K562 (cell line): ENCODE data around the gene TSGA10IP.

Experiments used
- KAT2B ChIP-seq: IDR thresholded peaks from one replicate; pipeline ENCODE4 v1.6.1; 2012; ENCODE audit warnings: low read depth, mild to moderate bottlenecking, control low read depth, inconsistent platforms, low read length, moderate library complexity
- NCOA2 ChIP-seq, 2 experiments: fragments of 450-650 bp; IDR thresholded peaks; 2 replicates each; pipeline ENCODE4 v1.6.1; 2018; ENCODE audit warnings: mild to moderate bottlenecking in 2 of 2, moderate library complexity in 1 of 2; ENCODE audit not compliant: partially characterized antibody in 2 of 2
- SIN3A ChIP-seq, 2 experiments: fragments of 150-350 bp in 1 of 2; IDR thresholded peaks; 2 replicates each; pipeline ENCODE4 v1.6.1; 2011 to 2016; ENCODE audit warnings: borderline replicate concordance in 2 of 2, low read depth in 2 of 2, low read length in 2 of 2, mild to moderate bottlenecking in 2 of 2, moderate library complexity in 2 of 2; ENCODE audit not compliant: control insufficient read depth in 1 of 2
- ZNF444 ChIP-seq: fragments of 250-450 bp; sonication (Bioruptor Pico); IDR thresholded peaks from 2 replicates; pipeline ENCODE4 v1.4.0; 2020; ENCODE audit warnings: mild to moderate bottlenecking, moderate library complexity
- ZNF740 ChIP-seq, 3 experiments: fragments of 200-800 bp in 1 of 3; sonication (Bioruptor generic) in 1 of 3; sonication (generic) in 1 of 3; formaldehyde crosslinking in 1 of 3; IDR thresholded peaks; 2 replicates each; pipeline versions ENCODE4 v1.6.1 to v1.8.0; 2016 to 2022; ENCODE audit warnings: mild to moderate bottlenecking in 2 of 3, missing compliant biosample characterization in 2 of 3, missing genetic modification characterization in 2 of 3, missing genetic modification reagents in 1 of 3
- ZNF780A ChIP-seq: fragments of 250-450 bp; sonication (Bioruptor Pico); IDR thresholded peaks from 2 replicates; pipeline ENCODE4 v1.5.0; 2021; ENCODE audit warnings: mild to moderate bottlenecking

- no peak for TF ChIP-seq KAT2B
- TF ChIP-seq SIN3A (IDR thresholded peaks at IDR 0.05; ENCODE audit: borderline replicate concordance in 2 of 2, control insufficient read depth in 1 of 2, low read depth in 2 of 2, low read length in 2 of 2) = no peak
- no peak for TF ChIP-seq ZNF444 (CRISPR knock-in tag)
- no peak for TF ChIP-seq ZNF740 (CRISPR knock-in tag; IDR thresholded peaks at IDR 0.05)
- no peak for TF ChIP-seq ZNF740 (tag; IDR thresholded peaks at IDR 0.05)
- no peak for TF ChIP-seq ZNF780A (CRISPR knock-in tag)
- no peak for TF ChIP-seq NCOA2 (IDR thresholded peaks at IDR 0.05; ENCODE audit: partially characterized antibody in 2 of 2)
Measured at GRCh38 chr11:66007201-66007634, 61.9 kb downstream of the TSGA10IP start.
